Neuronal stem cell (in vitro differentiated cells): Measurements from ENCODE around the gene UFD1.
A peak's percentile ranks its signal among the peaks of the same experiment; 100 is the strongest.

Experiments used
- DNase-seq: peaks from one replicate; pipeline ENCODE4 v3.0.0-alpha.2; 2013; ENCODE audit warnings: low spot score
- H2AFZ ChIP-seq: one replicate; pipeline ENCODE4 v1.6.1; 2013; ENCODE audit warnings: mild to moderate bottlenecking, low read length, inconsistent platforms
- H2AK5ac ChIP-seq: 2 replicates; pipeline ENCODE4 v1.6.1; 2013; ENCODE audit warnings: low read depth, mild to moderate bottlenecking, inconsistent platforms, low read length, moderate library complexity, mixed read lengths
- H2BK120ac ChIP-seq: 2 replicates; pipeline ENCODE4 v1.6.1; 2013; ENCODE audit warnings: low read depth, mild to moderate bottlenecking, inconsistent platforms, low read length, moderate library complexity, mixed read lengths
- H2BK12ac ChIP-seq: one replicate; pipeline ENCODE4 v1.6.1; 2013; ENCODE audit warnings: low read length, inconsistent platforms
- H2BK15ac ChIP-seq: 2 replicates; pipeline ENCODE4 v1.6.1; 2013; ENCODE audit warnings: mild to moderate bottlenecking, low read length, inconsistent platforms, mixed read lengths
- H2BK5ac ChIP-seq: one replicate; pipeline ENCODE4 v1.6.1; 2013; ENCODE audit warnings: inconsistent platforms, mild to moderate bottlenecking, low read length, moderate library complexity
- H3K14ac ChIP-seq: one replicate; pipeline ENCODE4 v1.6.1; 2013; ENCODE audit warnings: low read length, inconsistent platforms
- H3K18ac ChIP-seq: 2 replicates; pipeline ENCODE4 v1.6.1; 2013; ENCODE audit warnings: low read length, inconsistent platforms
- H3K23ac ChIP-seq: 2 replicates; pipeline ENCODE4 v1.6.1; 2013; ENCODE audit warnings: low read depth, mild to moderate bottlenecking, mixed read lengths, low read length, inconsistent platforms; ENCODE audit not compliant: poor library complexity
- H3K27ac ChIP-seq: replicated peaks from 3 replicates; pipeline ENCODE4 v1.5.1; 2013; ENCODE audit warnings: low read length, inconsistent platforms
- H3K27me3 ChIP-seq, 3 experiments: 2 replicates each; pipeline ENCODE4 v1.6.1; 2013; ENCODE audit warnings: low read length in 3 of 3, mild to moderate bottlenecking in 2 of 3, inconsistent platforms in 1 of 3, low read depth in 1 of 3, mixed read lengths in 1 of 3, moderate library complexity in 1 of 3; ENCODE audit not compliant: control insufficient read depth in 3 of 3, insufficient read depth in 3 of 3
- H3K36me3 ChIP-seq, 2 donors: replicated peaks in 1 of 2; 2 replicates each; pipeline ENCODE4 v1.6.1; 2013; ENCODE audit warnings: low read length in 2 of 2; ENCODE audit not compliant: control insufficient read depth in 2 of 2, insufficient read depth in 2 of 2
- H3K4ac ChIP-seq: 2 replicates; pipeline ENCODE4 v1.6.1; 2013; ENCODE audit warnings: inconsistent platforms, mild to moderate bottlenecking, low read length, moderate library complexity
- H3K4me1 ChIP-seq, 2 donors: 1 replicate in 1 of 2; 2 replicates in 1 of 2; pipeline ENCODE4 v1.6.1; 2013; ENCODE audit warnings: low read length in 2 of 2, low read depth in 1 of 2; ENCODE audit not compliant: control insufficient read depth in 2 of 2, insufficient read depth in 1 of 2
- H3K4me2 ChIP-seq: one replicate; pipeline ENCODE4 v1.6.1; 2013; ENCODE audit warnings: mild to moderate bottlenecking, low read length, inconsistent platforms; ENCODE audit not compliant: insufficient read depth, poor library complexity, severe bottlenecking
- H3K4me3 ChIP-seq, 2 donors: 2 replicates each; pipeline ENCODE4 v1.5.1; 2013; ENCODE audit warnings: low read length in 2 of 2, mild to moderate bottlenecking in 2 of 2, inconsistent platforms in 1 of 2, moderate library complexity in 1 of 2
- H3K79me1 ChIP-seq: one replicate; pipeline ENCODE4 v1.6.1; 2013; ENCODE audit warnings: low read depth, mild to moderate bottlenecking, inconsistent platforms, low read length, moderate library complexity
- H3K9ac ChIP-seq: one replicate; pipeline ENCODE4 v1.6.1; 2013; ENCODE audit warnings: mild to moderate bottlenecking, low read depth, low read length, inconsistent platforms; ENCODE audit not compliant: poor library complexity
- H3K9me3 ChIP-seq, 2 donors: replicated peaks in 1 of 2; 2 replicates each; pipeline versions ENCODE3 to v1.6.1; 2013; ENCODE audit warnings: low read length in 2 of 2, mild to moderate bottlenecking in 2 of 2, inconsistent platforms in 1 of 2, low read depth in 1 of 2, mixed read lengths in 1 of 2, moderate library complexity in 1 of 2; ENCODE audit not compliant: control insufficient read depth in 2 of 2, insufficient read depth in 1 of 2
- H4K8ac ChIP-seq: one replicate; pipeline ENCODE4 v1.6.1; 2013; ENCODE audit warnings: low read depth, mild to moderate bottlenecking, inconsistent platforms, low read length, moderate library complexity
- H4K91ac ChIP-seq: one replicate; pipeline ENCODE4 v1.6.1; 2013; ENCODE audit warnings: low read length, low read depth, mild to moderate bottlenecking, inconsistent platforms; ENCODE audit not compliant: poor library complexity
- WGBS, 2 donors: extraction: QIAGEN DNeasy Blood & Tissue Kit; methylation state at CpG; one replicate each; pipeline ENCODE4 v1.1.7; 2013; ENCODE audit warnings: missing lambda C conversion rate in 2 of 2, mixed read lengths in 1 of 2; ENCODE audit not compliant: insufficient read length in 2 of 2, insufficient replicate concordance in 1 of 2; ENCODE audit errors: extremely low coverage in 2 of 2; 5-methylcytosine and 5-hydroxymethylcytosine counted together

UFD1 gene

DNA sequence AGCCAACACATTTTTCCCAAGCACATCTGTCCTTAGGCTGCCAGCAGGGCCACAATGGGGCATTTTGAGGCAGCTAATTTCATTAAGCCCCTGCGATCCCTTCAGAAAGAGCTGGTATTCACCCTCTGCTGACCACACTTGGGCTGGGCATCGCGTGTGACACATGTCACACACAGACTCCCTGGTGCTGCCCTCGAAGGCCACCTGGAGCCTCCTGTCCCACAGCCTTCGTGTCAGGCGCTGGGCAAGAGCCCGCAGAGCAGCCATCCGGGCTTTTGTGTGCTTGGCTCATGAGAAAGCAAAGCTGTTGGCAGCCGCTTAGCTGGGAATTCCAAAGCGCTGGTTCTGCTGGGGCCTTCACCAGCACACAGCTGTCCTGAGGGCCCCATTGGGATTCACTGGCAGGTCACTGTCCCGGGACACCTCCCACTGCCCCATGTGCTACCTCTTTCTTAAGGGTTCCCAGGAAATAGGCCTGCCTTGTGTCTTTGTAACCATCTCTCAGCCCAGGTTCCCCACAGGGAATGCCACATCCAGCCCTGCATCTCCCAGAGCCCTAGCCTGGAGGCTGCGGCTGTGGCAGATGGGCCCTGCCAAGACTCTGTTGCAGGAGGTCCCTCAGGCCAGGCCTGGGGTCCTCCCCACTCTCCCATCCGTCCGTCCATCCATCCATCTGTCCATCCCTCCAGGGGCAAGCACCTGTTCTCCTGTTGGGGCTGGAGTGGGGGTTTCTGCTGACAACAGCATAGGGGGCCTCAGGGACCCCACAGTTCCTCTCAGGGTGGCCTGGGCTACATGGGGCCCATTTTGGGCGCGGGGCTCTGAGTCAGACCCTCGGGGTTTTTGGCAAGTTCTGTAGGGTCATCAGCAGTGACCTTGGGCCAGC, 40.3 kb upstream of the UFD1 start:
- WGBS, 2 donors = no CpG with 5 or more reads among the region's 17 CpGs
- Histone ChIP-seq H3K79me1 (no peaks in the 10 kb centered on the region), H3K4ac (no peak overlapping the region), H3K27me3 (peaks cover 3 to 22% (median 14%) of the 10 kb centered on the region in 3 experiments), H2BK5ac (no peak overlapping the region), H3K4me3 (no peak overlapping the region), H3K4me1 (peaks cover 7 to 9% of the 10 kb centered on the region in 2 donors), H3K14ac (no peak overlapping the region), H3K36me3 (peaks cover 12 to 59% of the 10 kb centered on the region in 2 donors), H2AK5ac (no peak overlapping the region), H3K9me3 (no peaks in the 10 kb centered on the region), H3K23ac (peak overlapping the region; percentile 47), H2BK12ac (no peak overlapping the region), H4K91ac (no peak overlapping the region), H2BK15ac (no peak overlapping the region), H4K8ac (no peak overlapping the region), H3K18ac (no peak overlapping the region), H3K27ac (no peak overlapping the region), H2AFZ (no peak overlapping the region), H3K4me2 (no peak overlapping the region), H2BK120ac (no peak overlapping the region), H3K9ac (no peak overlapping the region)
- no peak for DNase-seq

DNA sequence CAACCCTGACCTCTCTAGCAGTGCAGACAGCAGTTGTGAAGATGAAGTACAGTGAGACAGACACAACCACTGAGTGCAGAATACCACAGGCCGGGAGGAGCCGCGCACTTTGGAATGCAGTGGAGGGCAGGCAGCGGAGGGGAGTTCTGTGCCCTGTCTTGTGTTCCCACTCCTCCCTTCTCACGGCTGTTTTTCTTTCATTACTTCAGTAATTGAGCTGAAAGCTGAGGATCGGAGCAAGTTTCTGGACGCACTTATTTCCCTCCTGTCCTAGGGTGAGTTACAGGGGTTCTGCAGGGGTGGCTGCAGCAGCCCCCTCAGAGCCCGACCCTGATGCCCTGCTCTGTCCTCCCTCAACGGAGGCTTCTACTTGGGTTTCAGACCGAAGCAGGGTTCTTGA, 39.6 kb upstream of the UFD1 start:
- Histone ChIP-seq H3K9me3 (peaks cover 0 to 3% of the 10 kb centered on the region in 2 donors), H3K14ac (no peak overlapping the region), H2BK12ac (no peak overlapping the region), H3K23ac (peak overlapping the region; percentile 69), H3K36me3 (peaks cover 14 to 65% of the 10 kb centered on the region in 2 donors), H3K27me3 (peaks cover 0 to 16% (median 8%) of the 10 kb centered on the region in 3 experiments), H3K4me3 (no peak overlapping the region), H4K91ac (no peak overlapping the region), H2AK5ac (no peak overlapping the region), H2BK15ac (no peak overlapping the region), H3K4ac (no peak overlapping the region), H3K4me1 (peaks cover 7 to 8% of the 10 kb centered on the region in 2 donors), H3K27ac (no peak overlapping the region), H3K4me2 (no peak overlapping the region), H3K9ac (no peak overlapping the region), H3K79me1 (no peaks in the 10 kb centered on the region), H4K8ac (no peak overlapping the region), H2BK120ac (no peak overlapping the region), H2BK5ac (no peak overlapping the region), H3K18ac (peak overlapping the region; percentile 4), H2AFZ (no peak overlapping the region)
- no peak for DNase-seq
- WGBS, 2 donors = no CpG with 5 or more reads among the region's 10 CpGs

DNA sequence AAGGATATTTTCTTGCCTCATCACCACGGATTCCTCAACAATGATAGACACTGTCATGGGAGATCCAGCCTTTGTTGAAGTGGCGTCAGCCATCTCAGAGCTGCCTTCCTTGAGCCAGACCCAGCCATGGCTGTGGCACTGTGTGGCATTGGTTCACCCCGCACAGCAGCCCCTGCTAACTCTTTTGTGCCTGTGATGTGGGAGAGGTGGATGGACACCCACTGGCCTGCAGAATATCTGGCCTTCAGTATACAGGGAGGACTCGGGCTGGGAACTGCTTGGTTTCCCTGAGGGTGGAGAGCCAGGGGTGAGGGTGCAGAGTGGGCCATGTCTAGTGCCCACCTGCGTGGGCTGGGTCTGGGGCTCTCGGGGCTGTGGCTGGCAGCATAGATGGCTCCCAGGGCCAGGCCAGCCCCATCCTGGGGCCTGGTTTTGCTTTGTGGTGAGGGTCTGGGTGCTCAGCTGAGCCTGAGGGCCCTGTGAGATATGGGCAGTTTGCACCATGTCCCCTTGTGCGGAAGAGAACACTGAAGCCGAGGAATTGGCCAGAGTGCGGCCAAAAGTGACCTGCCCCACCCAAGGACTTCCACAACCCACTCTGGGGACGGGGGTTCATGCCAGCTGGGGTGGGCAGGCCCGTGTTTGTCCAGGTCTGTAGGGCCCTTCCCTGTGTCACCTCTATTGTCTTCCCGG, 39.1 kb upstream of the UFD1 start:
- no peak overlapping the region for H2BK12ac ChIP-seq
- no peak overlapping the region for H4K8ac ChIP-seq
- no peak overlapping the region for H2BK5ac ChIP-seq
- H3K79me1 ChIP-seq = no peaks in the 10 kb centered on the region
- peaks cover 0 to 7% of the 10 kb centered on the region in 2 donors for H3K9me3 ChIP-seq
- H2BK120ac ChIP-seq = no peak overlapping the region
- no peak overlapping the region for H3K4ac ChIP-seq
- no peak overlapping the region for H2BK15ac ChIP-seq
- H3K36me3 ChIP-seq = peaks cover 15 to 71% of the 10 kb centered on the region in 2 donors
- H3K27me3 ChIP-seq = peaks cover 0 to 10% (median 2%) of the 10 kb centered on the region in 3 experiments
- no peak overlapping the region for H3K4me2 ChIP-seq
- H3K14ac ChIP-seq = no peak overlapping the region
- H3K27ac ChIP-seq = no peak overlapping the region
- no peak overlapping the region for H2AFZ ChIP-seq
- H3K18ac ChIP-seq = peak overlapping the region; percentile 4
- no peak overlapping the region for H2AK5ac ChIP-seq
- H3K9ac ChIP-seq = no peak overlapping the region
- peaks cover 7% of the 10 kb centered on the region in 2 donors for H3K4me1 ChIP-seq
- no CpG with 5 or more reads among the region's 12 CpGs for WGBS, 2 donors
- H4K91ac ChIP-seq = no peak overlapping the region
- no peak for DNase-seq
- no peak overlapping the region for H3K4me3 ChIP-seq
- peak overlapping the region; percentile 69 for H3K23ac ChIP-seq

DNA sequence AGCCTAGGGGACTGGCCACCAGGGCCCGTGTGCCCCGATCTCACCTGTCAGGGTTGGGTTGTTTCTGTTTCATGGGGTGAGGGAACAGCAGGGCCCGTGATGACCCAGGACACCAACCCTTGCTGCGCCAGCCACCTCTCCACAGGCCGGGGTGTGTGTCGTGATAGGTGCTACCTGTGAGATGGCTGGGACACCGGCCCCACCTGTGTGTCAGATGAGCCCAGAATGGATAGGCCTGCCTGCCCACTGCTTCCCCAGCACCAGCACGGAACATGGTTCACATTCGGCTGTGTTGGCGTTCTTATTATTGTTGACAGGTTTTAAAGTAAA, 38.1 kb upstream of the UFD1 start:
- Histone ChIP-seq H4K91ac (no peak overlapping the region), H2BK5ac (no peak overlapping the region), H3K4me3 (no peak overlapping the region), H3K79me1 (no peaks in the 10 kb centered on the region), H3K14ac (no peak overlapping the region), H3K9ac (no peak overlapping the region), H3K4me2 (no peak overlapping the region), H3K36me3 (peaks cover 20 to 80% of the 10 kb centered on the region in 2 donors), H2BK120ac (no peak overlapping the region), H3K27ac (no peak overlapping the region), H2AK5ac (no peak overlapping the region), H3K23ac (peak overlapping the region; percentile 81), H3K9me3 (peaks cover 0 to 9% of the 10 kb centered on the region in 2 donors), H3K18ac (no peak overlapping the region), H3K4ac (no peak overlapping the region), H3K4me1 (peaks cover under 1 to 7% of the 10 kb centered on the region in 2 donors), H4K8ac (no peak overlapping the region), H2BK12ac (no peak overlapping the region), H2BK15ac (no peak overlapping the region), H2AFZ (no peak overlapping the region), H3K27me3 (peaks cover 0 to 2% (median 0%) of the 10 kb centered on the region in 3 experiments)
- DNase-seq = no peak
- WGBS, 2 donors = no CpG with 5 or more reads among the region's 10 CpGs
